Suprapubic skin (tissue), 3 donors: ENCODE results near the gene CMSS1.

Source experiments
- CTCF ChIP-seq, 2 donors: fragments of 200-600 bp in 1 of 2; fragments of 450-650 bp in 1 of 2; sonication (generic) in 1 of 2; IDR thresholded peaks; one replicate each; pipeline ENCODE4 v1.5.1; 2016 to 2019; ENCODE audit warnings: antibody characterized with exemption in 2 of 2, mild to moderate bottlenecking in 1 of 2, moderate library complexity in 1 of 2
- POLR2AphosphoS5 ChIP-seq, 3 donors: sonication (generic); formaldehyde crosslinking; IDR thresholded peaks; one replicate each; pipeline ENCODE4 v1.6.1; 2017; ENCODE audit warnings: antibody characterized with exemption in 3 of 3

- TF ChIP-seq CTCF (IDR thresholded peaks at IDR 0.05): no peak
- TF ChIP-seq POLR2AphosphoS5 (IDR thresholded peaks at IDR 0.05): no peak
Observed at GRCh38 chr3:99879275-99879674, 61.6 kb downstream of the CMSS1 start.
